SHP77 treated with DMSO at 0.1 percent for 48 hours (cell line): ENCODE data around the gene AKT1.
A peak's percentile ranks its signal among the peaks of the same experiment; 100 is the strongest.

Experiments
- DNase-seq: peaks from one replicate; lab custom pipeline; 2025; lab: John Stamatoyannopoulos, UW

Gene AKT1

DNA sequence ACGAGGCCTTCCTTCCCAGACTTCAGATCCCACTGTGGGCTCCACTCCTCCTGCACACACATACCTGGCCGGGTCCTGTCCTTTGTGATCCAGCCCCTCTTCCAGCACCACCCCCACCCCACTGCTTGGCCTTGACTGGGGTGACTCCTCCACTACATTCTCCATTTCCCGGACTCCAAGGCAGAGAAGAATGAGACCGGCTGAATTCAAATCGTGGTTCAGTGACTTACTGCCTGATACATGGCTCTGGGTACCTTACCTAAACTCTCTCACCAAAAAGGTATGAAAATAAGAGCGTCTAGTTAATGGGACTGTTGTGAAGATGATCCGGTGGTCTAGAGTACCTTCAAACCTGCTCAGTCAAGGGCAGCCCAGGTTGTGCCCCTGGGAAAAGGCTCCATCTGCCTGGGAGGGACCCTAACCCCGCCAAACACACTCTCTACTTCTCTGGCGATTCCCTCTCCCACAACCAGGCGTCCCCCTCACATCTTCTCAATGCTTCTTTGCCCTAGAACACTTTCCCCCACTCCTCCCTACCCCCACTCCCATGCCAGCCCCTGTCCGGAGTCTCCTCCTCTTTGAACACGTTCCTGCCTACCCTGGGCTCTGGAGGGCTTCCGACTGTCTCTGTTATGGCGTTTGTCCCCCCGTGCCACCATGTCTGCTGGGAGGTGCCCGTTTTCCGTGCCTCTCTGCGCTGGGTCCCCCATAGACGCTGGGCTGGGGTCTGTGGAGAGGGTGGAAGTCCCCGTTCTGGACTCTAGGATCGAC is 3.9 kb upstream of the AKT1 start:
- no peak for DNase-seq

- no peak for DNase-seq
Observed at GRCh38 chr14:104798300-104799243, 3.0 kb upstream of the AKT1 start.

- DNase-seq: peak; percentile 29
Observed at GRCh38 chr14:104797115-104798044, 1.8 kb upstream of the AKT1 start.

GRCh38 chr14:104796687-104797081 is 1.1 kb upstream of the AKT1 start:
- no peak for DNase-seq

- DNase-seq: no peak
Observed at GRCh38 chr14:104795781-104796686, 486 bp upstream of the AKT1 start.

DNA sequence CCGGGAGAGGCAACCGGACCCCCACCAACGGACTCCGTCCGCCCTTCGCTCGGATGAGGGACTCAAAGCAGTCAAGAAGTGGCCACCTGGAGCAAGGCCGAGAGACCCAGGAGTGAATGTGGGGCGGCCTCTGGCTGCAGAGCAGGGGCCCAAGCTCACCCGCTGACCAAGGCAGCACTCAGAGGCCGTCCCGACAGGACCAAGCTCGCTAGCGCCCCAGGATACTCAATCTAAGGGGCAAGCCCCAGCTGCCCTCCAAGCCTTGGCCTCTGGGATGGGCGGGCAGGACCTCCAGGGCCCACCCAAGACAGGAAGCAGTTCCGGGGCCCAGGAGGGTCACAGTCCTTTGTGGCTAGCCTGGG is 936 bp downstream of the AKT1 start:
- no peak for DNase-seq

- no peak for DNase-seq
Observed at GRCh38 chr14:104794099-104794498, 1.4 kb downstream of the AKT1 start.

DNA sequence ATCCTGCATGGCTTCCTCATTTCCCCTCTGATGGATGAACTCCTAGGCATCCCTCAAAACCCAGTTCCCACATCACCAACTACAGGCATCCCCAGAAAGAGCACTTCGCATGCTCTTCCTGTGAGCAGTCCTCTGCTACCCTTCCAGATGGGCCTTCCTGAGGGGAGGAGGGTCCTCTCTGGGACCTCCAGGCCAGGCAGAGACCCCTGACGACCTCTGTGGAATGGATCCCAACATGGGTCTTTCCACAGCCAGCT is 1.9 kb downstream of the AKT1 start:
- no peak for DNase-seq

DNA sequence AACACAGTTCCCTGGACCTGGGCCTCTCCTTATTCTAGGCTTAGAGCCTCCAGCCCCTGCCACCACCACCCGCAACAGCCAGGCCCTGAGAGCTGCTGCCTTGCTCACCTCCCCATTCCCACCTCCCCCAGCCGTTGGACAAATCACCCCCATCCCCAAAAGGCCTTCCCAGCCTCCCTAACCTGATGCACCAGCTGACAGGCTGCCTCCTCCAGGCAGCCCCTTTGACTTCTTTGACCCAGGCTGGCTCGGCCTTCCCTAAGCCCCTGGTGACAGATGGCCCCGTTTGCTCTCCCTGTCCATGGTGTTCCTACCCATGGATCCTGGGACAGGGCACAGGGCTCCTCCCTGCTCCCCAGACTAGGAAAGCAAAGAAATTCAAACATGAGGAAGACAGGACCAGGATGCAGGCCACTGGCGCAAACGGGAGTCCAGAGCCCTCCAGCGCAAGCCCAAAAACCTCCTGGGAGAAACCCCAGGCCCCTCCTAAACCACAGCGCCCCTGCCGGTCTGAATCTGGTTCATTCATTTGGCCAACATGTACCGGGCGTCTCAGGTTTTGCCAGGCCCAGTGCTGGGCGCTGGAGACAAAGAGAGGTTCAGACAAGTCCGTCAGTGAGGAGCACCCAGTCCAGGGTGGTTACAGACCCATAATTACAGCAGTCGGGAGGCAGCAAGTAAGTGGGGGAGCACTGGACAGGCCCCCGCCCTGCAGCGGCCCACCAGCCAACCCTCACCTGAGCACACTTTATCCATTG is 2.4 kb downstream of the AKT1 start:
- DNase-seq: no peak

- DNase-seq: no peak
Observed at GRCh38 chr14:104792101-104792884, 3.3 kb downstream of the AKT1 start.

DNA sequence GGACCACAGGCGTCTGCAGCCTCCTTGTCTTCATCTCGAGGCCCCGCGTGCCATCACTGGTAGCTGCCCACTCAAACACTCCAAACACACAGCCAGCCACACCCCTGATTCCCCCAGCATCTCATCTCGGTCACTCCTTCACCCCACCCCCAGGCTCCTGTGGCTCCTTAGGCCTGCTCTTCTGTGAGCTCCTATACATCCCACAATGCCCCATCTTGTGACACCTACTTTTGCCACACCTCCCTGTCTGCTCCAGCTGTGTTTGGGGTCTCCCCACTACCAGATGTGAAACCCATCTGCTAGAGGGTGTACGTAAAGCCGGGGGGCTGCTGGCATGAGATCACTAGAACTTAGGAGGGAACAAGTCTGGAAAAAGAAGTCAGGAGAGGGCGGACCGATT is 4.1 kb downstream of the AKT1 start:
- DNase-seq: no peak

- DNase-seq: no peak
Observed at GRCh38 chr14:104789752-104790743, 5.5 kb downstream of the AKT1 start.

DNA sequence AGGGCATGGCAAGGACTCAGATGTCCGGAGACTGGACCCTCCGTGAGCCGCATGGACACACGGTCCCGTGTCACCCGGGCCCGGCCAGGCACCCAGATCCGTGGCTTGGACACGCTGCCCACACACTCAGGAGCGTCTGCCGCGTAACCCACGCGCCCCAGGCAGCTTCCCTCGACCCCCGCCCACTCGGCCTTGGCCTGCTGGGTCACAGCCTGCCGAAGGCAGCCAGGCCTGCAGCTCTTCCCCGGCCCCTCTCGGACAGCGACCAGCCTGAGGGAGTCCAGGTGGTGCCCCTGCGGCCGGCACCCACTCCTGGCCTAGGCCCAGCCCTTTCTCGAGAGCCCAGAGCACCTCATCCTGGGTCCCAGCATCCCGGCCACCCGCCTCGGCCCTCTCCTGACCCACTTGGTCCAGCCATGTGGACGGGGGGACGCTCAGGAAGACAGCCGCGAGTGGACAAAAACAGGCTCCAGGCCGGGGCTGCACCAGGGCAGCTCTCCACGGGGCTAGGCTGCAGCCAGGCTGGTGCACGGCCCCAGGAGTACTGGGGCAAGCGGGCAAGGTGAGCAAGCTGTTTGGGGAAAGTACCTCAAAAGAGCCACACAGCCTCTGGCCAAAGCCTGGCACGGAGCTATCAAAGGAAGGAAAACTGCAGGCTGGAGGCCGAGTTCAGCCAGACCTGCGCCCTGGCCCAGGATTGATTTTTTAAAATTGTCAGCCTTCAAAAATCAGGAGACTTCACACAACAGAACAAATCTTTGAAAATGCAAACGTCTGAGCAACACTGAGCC is 6.5 kb downstream of the AKT1 start:
- no peak for DNase-seq

GRCh38 chr14:104788161-104788818 is 7.3 kb downstream of the AKT1 start:
- no peak for DNase-seq

GRCh38 chr14:104787736-104788135 is 7.8 kb downstream of the AKT1 start:
- DNase-seq: no peak

GRCh38 chr14:104786726-104787675 is 8.5 kb downstream of the AKT1 start:
- no peak for DNase-seq
